Left lobe of liver (tissue), 2 donors: ENCODE data around the gene CCDC137. TPM values are rescaled to one million over a fixed set of nuclear protein-coding genes. Genes with fewer than 3 reads are reported as not detected.
"Not testable (repeated sequence)": the region's sequence is repeated elsewhere in the genome, so short reads cannot be mapped to it uniquely, and the experiment has no call there.

ENCODE experiments used
- ATAC-seq: fragments of 200-7000 bp; cut with Tn5 transposase; one replicate; pipeline ENCODE4 v1.9.1; 2020; ENCODE audit warnings: mild to moderate bottlenecking, moderate library complexity
- DNase-seq: peaks from one replicate; pipeline ENCODE4 v3.0.0-alpha.2; 2020; ENCODE audit warnings: low spot score
- total RNA-seq: library from RNA; stranded (reverse); gene quantifications from one replicate; pipeline ENCODE4 v1.2.1, GENCODE V29; 2021
- donor health status: DM: no; HTN: no; CAD: no; lungs with moderate emphysema.
- donor health status: DM: no; HTN: yes; CAD: no.

CCDC137 gene, protein sequence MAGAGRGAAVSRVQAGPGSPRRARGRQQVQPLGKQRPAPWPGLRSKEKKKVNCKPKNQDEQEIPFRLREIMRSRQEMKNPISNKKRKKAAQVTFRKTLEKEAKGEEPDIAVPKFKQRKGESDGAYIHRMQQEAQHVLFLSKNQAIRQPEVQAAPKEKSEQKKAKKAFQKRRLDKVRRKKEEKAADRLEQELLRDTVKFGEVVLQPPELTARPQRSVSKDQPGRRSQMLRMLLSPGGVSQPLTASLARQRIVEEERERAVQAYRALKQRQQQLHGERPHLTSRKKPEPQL
- total RNA-seq: 7.0 TPM

DNA sequence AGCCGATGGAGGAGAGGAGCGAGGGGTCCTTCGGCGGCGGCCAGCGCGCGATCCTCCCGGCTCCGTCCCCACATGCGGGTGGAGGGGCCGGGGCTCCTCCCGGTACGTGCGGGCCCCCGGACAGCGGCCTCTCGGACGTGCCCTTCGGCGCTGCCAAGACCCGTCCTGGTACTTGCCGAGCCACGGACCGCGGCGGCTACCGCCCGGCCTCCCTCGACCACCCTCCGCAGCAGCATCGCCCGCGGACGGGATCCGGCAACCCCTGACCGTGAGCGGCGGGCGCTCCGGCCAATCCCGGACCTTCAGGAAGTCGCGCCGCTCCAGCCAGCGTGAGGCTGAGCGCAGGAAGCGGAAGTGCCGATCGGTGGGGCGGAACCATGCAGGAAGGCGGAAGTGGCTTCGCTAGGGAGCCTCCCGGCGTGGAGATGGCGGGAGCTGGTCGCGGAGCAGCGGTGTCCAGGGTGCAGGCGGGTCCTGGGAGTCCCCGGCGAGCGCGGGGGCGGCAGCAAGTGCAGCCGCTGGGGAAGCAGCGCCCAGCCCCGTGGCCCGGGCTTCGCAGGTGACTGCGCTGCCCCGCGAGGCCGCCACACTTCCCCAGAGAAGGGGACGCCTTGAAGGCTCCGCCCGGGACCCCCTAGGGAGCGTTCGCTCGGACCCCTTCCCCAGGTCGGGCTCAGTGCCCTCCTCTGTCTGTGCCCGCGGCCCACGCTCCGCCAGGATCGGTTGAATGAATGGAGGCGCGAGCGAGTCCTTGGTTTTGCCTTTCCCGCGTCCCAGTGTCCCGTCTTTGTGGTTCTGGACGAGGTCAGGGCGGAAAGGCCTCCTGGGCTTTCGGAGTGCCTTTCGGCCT, at the start of gene CCDC137, which contains the start of gene OXLD1:
Gene CCDC137 (plus strand): TSS at position 396 of the 850 bp plus-strand sequence. CDS start 30 bp downstream, at position 426.
Gene OXLD1 (minus strand): TSS at position 264 of the 850 bp plus-strand sequence. CDS start 28 bp downstream, at position 236.
- DNase-seq (peak; percentile 97), ATAC-seq (peak; percentile 97)

DNA sequence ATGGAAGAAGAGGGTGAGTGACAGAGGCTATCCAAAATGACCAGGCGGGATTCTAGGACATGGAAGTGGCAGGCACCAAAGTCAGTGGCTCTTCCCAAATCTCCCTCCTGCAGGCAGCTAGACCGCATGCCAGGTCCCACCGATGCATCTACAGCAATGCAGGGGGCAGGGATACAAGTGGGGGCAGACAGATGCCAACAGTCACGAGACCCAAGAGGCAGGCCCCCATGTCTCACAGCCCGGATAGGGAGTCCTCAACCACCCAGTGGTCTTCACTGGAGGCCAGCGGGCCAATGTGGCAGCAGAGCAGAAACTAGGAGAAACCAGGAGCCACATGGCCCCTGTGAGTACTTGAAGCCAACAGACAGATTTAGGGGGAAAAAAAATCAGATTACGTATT, 49.7 kb upstream of the CCDC137 start:
- DNase-seq (no peak), ATAC-seq (no peak)

DNA sequence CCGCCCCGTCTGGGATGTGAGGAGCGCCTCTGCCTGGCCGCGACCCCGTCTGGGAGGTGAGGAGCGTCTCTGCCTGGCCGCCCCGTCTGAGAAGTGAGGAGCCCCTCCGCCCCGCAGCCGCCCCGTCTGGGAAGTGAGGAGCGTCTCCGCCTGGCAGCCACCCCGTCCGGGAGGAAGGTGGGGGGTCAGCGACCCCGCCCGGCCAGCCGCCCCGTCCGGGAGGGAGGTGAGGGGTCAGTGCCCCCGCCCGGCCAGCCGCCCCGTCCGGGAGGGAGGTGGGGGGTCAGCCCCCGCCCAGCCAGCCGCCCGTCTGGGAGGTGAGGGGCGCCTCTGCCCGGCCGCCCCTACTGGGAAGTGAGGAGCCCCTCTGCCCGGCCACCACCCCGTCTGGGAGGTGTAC, 48.2 kb upstream of the CCDC137 start:
- ATAC-seq, DNase-seq: not testable (repeated sequence)

DNA sequence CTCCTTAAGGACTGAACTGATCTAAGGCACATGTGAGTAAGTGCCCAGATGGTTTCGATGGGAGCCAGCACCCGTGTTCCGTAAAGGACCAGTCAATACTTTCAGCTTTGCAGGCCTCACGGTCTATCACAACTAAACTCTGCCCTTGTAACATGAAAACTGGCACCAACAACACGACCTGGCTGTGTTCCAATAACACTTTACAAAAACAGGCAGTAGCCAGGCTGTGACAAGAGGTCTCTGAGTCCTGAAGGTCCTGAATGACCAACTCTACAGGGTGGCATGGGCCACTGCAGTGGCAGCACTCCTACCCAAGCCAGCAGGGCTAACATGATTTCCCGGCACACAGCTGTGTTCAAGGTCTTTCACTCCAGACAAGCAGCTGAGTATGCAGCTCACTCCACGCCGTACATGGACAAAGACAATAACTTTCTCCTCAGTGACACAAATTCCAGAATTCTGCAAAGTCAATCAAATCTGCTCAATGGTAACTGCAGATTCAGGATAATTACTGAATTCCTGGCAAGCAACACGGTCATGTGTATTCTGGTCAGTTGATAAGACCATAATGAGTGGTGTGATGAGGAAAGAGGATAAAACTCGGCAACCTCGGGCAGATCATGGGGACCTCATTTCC, 44.9 kb upstream of the CCDC137 start:
- DNase-seq (peak; percentile 67), ATAC-seq (peak; percentile 87)

DNA sequence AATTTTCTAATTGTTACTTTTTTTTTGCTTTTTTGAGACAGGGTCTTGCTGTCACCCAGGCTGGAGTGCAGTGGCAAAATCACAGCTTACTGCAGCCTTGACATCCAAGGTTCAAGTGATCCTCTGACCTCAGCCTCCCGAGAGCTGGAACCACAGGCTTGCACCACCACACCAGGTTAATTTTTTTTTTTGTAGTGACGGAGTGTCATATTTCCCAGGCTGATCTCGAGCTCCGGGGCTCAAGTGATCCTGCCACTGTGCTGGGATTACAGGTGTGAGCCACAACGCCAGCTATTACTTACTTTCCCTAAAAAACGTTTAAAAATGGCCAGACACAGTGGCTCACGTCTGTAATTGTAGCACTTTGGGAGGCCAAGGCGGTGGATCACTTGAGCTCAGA, 36.3 kb upstream of the CCDC137 start:
- no peak for DNase-seq
- no peak for ATAC-seq

- no peak for ATAC-seq
- DNase-seq: no peak
These were observed 35.1 kb upstream of the CCDC137 start for GRCh38 chr17:81631482-81631881.

- ATAC-seq (peak; percentile 2), DNase-seq (no peak)
These were observed 31.1 kb upstream of the CCDC137 start for GRCh38 chr17:81635431-81635830.

- ATAC-seq (peak; percentile 49), DNase-seq (no peak)
These were observed 30.5 kb upstream of the CCDC137 start for GRCh38 chr17:81635973-81636504.

DNA sequence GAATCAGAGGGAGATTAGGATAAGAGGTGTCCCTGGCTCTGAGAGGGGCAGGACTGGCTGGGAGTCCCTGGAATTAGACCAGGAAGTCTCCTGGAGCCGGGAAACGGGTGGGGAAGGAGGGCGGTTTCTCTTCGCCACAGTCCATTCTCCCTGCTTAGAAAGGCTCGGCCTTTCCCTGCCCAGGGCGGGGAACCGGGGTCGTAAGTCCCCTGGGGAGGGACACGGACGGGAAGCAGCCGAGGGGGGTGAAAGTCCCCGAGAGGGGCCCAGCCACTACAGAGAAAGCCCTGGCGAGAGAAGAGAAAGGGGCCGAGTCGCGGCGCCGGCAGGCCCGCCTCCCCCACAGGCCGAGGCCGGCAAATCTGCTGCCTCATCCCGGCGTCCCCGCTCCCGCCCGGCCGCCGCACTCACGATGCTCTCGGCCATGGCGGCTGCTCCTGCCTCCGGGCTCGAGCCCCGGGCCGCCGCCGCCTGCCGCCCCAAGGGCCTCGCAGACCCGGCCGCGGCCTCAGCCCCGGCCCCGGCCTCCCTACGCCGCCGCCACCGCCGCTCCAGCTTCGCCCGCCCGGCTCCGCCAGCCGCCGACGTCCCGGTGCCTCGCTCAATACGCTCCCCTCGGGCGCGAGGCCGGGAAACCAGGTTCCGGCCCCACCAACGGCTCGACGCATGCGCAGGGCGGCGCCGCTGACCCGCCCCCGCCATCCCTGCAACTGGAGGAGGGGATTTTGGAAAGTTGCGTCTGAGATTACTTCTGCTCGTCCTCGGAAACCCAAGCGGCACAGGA, 29.8 kb upstream of the CCDC137 start, which contains the start of the genes NPLOC4 and TSPAN10:
Gene NPLOC4 (minus strand): TSS at position 608 of the 784 bp plus-strand sequence. CDS start 182 bp downstream, at position 426.
Gene TSPAN10 (plus strand): TSS at position 692 of the 784 bp plus-strand sequence. CDS start 5,217 bp downstream, outside the sequence.
- ATAC-seq (peak; percentile 87), DNase-seq (peak; percentile 88)

DNA sequence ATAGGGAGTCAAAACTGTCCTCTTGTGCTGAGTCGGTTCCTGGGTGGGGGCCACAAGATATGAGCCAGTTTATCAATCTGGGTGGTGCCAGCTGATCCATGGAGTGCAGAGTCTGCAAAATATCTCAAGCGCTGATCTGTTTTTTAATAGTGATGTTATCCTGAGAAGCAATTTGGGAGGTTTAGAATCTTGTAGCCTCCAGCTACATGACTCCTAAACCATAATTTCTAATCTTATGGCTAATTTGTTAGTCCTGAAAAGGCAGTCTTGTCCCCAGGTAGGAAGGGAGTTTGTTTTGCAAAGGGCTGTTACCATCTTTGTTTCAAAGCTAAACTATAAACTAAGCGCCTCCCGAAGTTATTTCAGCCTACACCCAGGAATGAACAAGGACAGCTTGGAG, 27.9 kb upstream of the CCDC137 start:
- DNase-seq: no peak
- ATAC-seq: no peak

DNA sequence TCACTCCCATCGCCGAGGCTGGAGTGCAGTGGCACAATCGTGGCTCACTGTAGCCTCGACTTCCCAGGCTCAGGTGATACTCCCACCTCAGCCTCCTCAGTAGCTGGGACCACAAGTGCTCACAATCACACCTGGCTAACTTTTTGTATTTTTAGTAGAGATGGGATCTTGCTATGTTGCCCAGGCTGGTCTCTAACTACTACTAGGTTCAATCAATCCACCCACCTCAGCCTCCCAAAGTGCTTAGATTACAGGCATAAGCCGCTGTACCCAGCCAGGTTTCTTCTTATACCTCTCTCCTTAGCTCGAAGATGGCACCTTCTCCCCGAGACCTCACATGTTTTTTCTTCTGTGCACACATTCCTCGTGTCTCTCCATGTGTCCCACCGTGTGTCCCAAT, 26.5 kb upstream of the CCDC137 start:
- no peak for ATAC-seq
- DNase-seq: no peak

DNA sequence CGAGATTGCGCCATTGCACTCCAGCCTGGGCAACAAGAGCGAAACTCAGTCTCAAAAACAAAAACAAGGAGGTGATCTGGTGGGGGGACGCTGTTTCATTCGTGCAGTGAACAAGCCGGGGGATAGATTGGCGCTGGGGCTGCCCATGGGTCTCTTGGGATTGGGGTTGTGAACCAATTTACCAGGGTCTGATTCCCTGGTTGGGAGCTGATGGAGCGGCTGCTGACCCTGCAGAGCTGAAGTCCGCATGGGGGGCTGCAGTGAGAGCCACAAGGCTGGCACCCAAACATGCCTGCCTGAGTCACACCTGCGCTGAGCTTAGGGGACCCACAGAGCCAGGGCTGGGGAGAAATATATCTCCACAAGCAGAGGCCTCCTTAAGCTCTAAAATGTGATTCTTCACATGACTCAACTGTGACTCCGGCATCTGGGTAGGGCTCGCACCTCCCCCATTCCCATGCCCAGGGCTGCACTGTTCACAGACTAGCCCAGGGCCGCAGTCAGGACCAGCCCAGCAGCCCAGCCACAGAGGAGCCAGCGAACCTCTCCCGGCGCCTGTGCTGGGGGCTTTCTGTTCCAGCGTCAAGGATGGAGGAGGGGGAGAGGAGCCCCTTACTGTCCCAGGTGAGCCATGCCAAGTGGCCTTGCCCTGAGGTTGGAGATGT, 24.6 kb upstream of the CCDC137 start:
- ATAC-seq: no peak
- DNase-seq: no peak

DNA sequence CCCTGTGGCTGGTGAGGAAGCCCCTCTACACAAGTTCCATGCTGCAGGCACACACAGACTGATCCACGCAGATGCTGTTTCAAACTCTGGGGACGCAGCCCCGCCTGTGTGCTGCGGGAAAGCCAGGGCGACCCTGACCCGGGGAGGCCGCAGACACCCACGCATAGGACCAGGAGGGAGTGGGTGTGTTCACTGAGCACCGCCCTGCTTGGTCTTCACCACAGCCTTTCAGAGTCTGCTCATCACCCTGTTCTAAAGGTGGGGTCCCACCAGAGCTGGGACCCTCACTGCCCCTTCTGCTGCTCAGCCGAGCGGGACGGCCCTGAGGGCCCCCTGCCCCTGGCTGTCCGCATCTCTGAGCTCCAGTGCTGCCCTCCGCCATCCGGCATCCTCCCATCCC, 22.0 kb upstream of the CCDC137 start:
- DNase-seq (no peak), ATAC-seq (no peak)

- no peak for ATAC-seq
- DNase-seq: no peak
These were observed 21.3 kb upstream of the CCDC137 start for GRCh38 chr17:81644976-81645952.

DNA sequence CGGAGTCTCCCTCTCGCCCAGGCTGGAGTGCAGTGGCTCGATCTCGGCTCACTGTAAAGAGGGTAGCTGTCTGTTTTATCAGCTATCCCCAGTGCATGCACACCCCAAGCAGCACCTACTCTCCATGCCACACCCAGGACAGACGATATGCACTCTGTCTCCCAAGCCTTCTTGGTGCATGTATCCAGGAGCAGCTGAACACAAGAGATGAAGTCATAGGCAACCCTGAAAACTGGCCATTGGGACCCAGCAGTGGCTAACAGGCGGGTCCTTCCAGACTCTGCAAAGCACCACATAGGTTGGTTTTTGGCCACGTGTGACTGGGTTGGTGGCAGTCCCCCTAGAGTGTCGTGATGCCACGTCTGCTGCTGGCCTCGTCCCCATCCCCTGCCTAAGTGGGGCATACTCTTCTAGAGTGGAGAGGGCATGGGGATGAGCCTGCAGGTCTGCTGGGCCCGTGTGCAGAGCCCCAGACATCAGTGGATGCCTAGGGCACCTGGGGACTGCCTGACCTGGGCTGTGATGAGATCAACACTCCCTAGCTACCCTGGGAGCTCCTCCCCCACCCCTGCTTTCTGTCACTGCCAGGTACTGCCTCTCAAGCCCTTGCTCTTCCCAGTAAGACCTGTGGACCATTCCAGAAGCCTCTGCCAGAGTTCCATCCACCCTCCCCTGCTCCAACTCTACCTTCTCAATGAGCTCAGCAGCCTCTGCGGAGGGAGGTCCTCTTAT, 19.5 kb upstream of the CCDC137 start:
- no peak for DNase-seq
- no peak for ATAC-seq

DNA sequence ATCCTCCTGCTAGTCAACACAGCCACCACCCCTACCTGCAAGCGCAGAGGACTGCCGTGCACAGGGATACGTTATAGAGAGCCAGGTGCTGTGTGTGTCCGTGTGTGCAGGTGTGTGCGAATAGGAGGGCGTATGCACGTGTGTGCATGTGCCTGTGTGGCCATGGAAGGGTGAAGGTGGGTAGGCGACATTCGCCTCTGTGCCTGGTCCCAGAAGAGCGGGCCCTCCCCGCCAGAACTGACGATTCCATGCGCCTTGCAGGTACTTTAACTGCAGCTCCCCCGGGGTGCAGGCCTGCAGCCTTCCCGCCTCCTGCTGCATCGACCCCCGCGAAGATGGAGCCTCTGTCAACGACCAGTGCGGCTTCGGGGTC, 18.9 kb upstream of the CCDC137 start:
- DNase-seq (no peak), ATAC-seq (no peak)

DNA sequence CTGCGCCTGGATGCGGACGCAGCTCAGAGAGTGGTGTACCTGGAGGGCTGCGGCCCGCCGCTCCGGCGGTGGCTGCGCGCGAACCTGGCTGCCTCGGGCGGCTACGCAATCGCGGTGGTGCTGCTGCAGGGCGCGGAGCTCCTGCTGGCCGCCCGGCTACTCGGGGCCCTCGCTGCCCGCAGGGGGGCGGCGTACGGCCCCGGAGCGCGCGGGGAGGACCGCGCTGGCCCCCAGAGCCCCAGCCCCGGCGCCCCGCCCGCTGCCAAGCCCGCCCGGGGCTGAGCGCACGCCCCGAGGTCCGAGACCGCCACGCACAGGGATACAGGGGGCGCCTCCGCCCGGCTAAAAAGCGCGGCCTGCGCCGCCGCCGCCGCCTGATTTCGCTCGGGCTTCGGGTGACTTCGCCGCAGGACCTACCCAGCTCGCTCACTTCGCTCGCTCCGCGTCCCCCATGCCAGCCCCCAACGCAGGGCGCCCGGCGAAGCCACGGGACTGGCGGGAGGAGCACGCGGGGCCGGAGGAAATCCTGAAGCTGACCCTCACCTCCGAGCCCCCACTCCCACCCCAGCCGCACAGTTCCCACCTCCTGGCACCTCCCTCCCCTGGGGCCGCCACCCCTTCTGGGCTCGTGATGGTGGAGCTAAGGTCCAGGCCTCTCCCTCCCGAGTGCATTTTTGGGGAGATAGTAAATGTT, 18.4 kb upstream of the CCDC137 start:
- no peak for ATAC-seq
- no peak for DNase-seq
